H1 (cell line): Measurements from ENCODE around the gene ABCB11. TPM values are rescaled to one million over a fixed set of nuclear protein-coding genes. Genes with fewer than 3 reads are reported as not detected.

Source experiments
- CTCF ChIA-PET: fragments of 300-600 bp; sonication (Branson Sonifier 250); formaldehyde crosslinking; loops from one replicate; lab custom pipeline; 2021; ENCODE audit not compliant: partially characterized antibody; lab: Charles Lee
- POLR2A ChIA-PET: fragments of 300-600 bp; sonication (Branson Sonifier 250); formaldehyde crosslinking; loops from one replicate; lab custom pipeline; 2021; ENCODE audit warnings: inconsistent platforms; ENCODE audit not compliant: partially characterized antibody; lab: Charles Lee
- DNase-seq, 2 experiments: peaks; one replicate each; pipeline versions ENCODE4 v3.0.0 to v3.0.0-alpha.2; 2010 to 2022; ENCODE audit warnings: low spot score in 2 of 2, low read depth in 1 of 2, mixed read lengths in 1 of 2
- FAIRE-seq: peaks from 2 replicates; lab custom pipeline; 2011; peaks lifted over from hg19 to GRCh38; lab: Jason Lieb, UNC
- H2AFZ ChIP-seq: 2 replicates; pipeline ENCODE4 v1.8.1; 2012; ENCODE audit warnings: low read length, inconsistent platforms
- H2AK5ac ChIP-seq: 2 replicates; pipeline ENCODE4 v1.6.1; 2013; ENCODE audit warnings: low read depth, low read length
- H2BK120ac ChIP-seq: replicated peaks from 2 replicates; pipeline ENCODE3; 2013; ENCODE audit warnings: low read depth, low read length, inconsistent platforms
- H2BK12ac ChIP-seq: 2 replicates; pipeline ENCODE4 v1.6.1; 2013; ENCODE audit warnings: low read depth, low read length
- H2BK15ac ChIP-seq: 2 replicates; pipeline ENCODE4 v1.6.1; 2013; ENCODE audit warnings: low read length
- H2BK20ac ChIP-seq: 2 replicates; pipeline ENCODE4 v1.6.1; 2013; ENCODE audit warnings: low read length
- H2BK5ac ChIP-seq: 2 replicates; pipeline ENCODE4 v1.6.1; 2013; ENCODE audit warnings: low read depth, low read length
- H3K14ac ChIP-seq: 2 replicates; pipeline ENCODE4 v1.6.1; 2013; ENCODE audit warnings: inconsistent platforms; ENCODE audit not compliant: insufficient read length
- H3K18ac ChIP-seq: 2 replicates; pipeline ENCODE4 v1.6.1; 2013; ENCODE audit warnings: low read length; ENCODE audit errors: extremely low read depth
- H3K23ac ChIP-seq: 2 replicates; pipeline ENCODE4 v1.6.1; 2013; ENCODE audit warnings: inconsistent platforms; ENCODE audit not compliant: insufficient read length
- H3K23me2 ChIP-seq: 2 replicates; pipeline ENCODE4 v1.6.1; 2013; ENCODE audit warnings: low read depth, low read length
- H3K27ac ChIP-seq: 2 replicates; pipeline ENCODE4 v1.6.1; 2011; ENCODE audit warnings: low read depth, low read length, inconsistent platforms
- H3K27me3 ChIP-seq, 4 experiments: replicated peaks in 1 of 4; 1 replicate in 1 of 4; 2 replicates in 3 of 4; pipeline versions ENCODE4 v1.6.1 to v1.8.1; 2011 to 2013; ENCODE audit warnings: low read length in 3 of 4, mild to moderate bottlenecking in 3 of 4, inconsistent platforms in 2 of 4, mixed read lengths in 2 of 4, moderate library complexity in 1 of 4; ENCODE audit not compliant: control insufficient read depth in 3 of 4, insufficient read depth in 3 of 4; ENCODE audit errors: extremely low read depth in 1 of 4
- H3K36me3 ChIP-seq, 4 experiments: 2 replicates each; pipeline versions ENCODE4 v1.6.1 to v1.8.1; 2011 to 2013; ENCODE audit warnings: mild to moderate bottlenecking in 4 of 4, low read length in 3 of 4, moderate library complexity in 2 of 4, control low read depth in 1 of 4, inconsistent platforms in 1 of 4; ENCODE audit not compliant: insufficient read depth in 4 of 4, control insufficient read depth in 2 of 4
- H3K4ac ChIP-seq: replicated peaks from 2 replicates; pipeline ENCODE3; 2013; ENCODE audit warnings: low read length, low read depth, mixed read lengths, inconsistent platforms; ENCODE audit not compliant: insufficient read length
- H3K4me1 ChIP-seq, 4 experiments: replicated peaks in 1 of 4; 1 replicate in 1 of 4; 2 replicates in 3 of 4; pipeline versions ENCODE4 v1.6.1 to v1.8.1; 2011 to 2013; ENCODE audit warnings: low read length in 3 of 4, inconsistent platforms in 2 of 4, mixed read lengths in 1 of 4; ENCODE audit not compliant: insufficient read depth in 4 of 4, control insufficient read depth in 3 of 4
- H3K4me2 ChIP-seq, 2 experiments: 2 replicates each; pipeline versions ENCODE4 v1.6.1 to v1.8.1; 2011 to 2013; ENCODE audit warnings: low read depth in 2 of 2, low read length in 2 of 2, control low read depth in 1 of 2, inconsistent platforms in 1 of 2, mild to moderate bottlenecking in 1 of 2; ENCODE audit not compliant: insufficient read depth in 1 of 2
- H3K4me3 ChIP-seq, 4 experiments: fragments of 200-600, 300-600 bp in 1 of 4; sonication (generic), shearing (Covaris generic), sonication (Bioruptor Twin) in 1 of 4; 2 replicates each; pipeline versions ENCODE4 v1.5.1 to v1.8.1; 2011 to 2016; ENCODE audit warnings: low read length in 4 of 4, low read depth in 3 of 4, control low read depth in 2 of 4, inconsistent platforms in 2 of 4, mild to moderate bottlenecking in 2 of 4, mixed read lengths in 1 of 4, moderate library complexity in 1 of 4; ENCODE audit not compliant: insufficient read depth in 2 of 4; ENCODE audit errors: extremely low read depth in 1 of 4
- H3K56ac ChIP-seq: replicated peaks from 2 replicates; pipeline ENCODE3; 2013; ENCODE audit warnings: low read depth, mild to moderate bottlenecking, mixed read lengths, low read length, inconsistent platforms; ENCODE audit not compliant: insufficient read length
- H3K79me1 ChIP-seq: 2 replicates; pipeline ENCODE4 v1.6.1; 2013; ENCODE audit warnings: low read depth, low read length, control low read depth
- H3K79me2 ChIP-seq, 2 experiments: 2 replicates each; pipeline versions ENCODE4 v1.6.1 to v1.8.1; 2012 to 2013; ENCODE audit warnings: low read length in 2 of 2, mild to moderate bottlenecking in 2 of 2, inconsistent platforms in 1 of 2; ENCODE audit not compliant: insufficient read depth in 2 of 2, control insufficient read depth in 1 of 2
- H3K9ac ChIP-seq, 4 experiments: replicated peaks in 1 of 4; 1 replicate in 1 of 4; 2 replicates in 3 of 4; pipeline versions ENCODE4 v1.6.1 to v1.8.1; 2011 to 2013; ENCODE audit warnings: low read depth in 3 of 4, low read length in 3 of 4, control low read depth in 2 of 4, mild to moderate bottlenecking in 2 of 4, moderate library complexity in 2 of 4, inconsistent platforms in 1 of 4; ENCODE audit errors: extremely low read depth in 1 of 4
- H3K9me3 ChIP-seq, 2 experiments: 2 replicates each; pipeline versions ENCODE4 v1.6.1 to v1.8.1; 2012 to 2013; ENCODE audit warnings: mild to moderate bottlenecking in 2 of 2, moderate library complexity in 2 of 2, control low read depth in 1 of 2, inconsistent platforms in 1 of 2, low read depth in 1 of 2, low read length in 1 of 2, mixed read lengths in 1 of 2; ENCODE audit not compliant: insufficient read depth in 2 of 2
- H4K20me1 ChIP-seq, 2 experiments: replicated peaks in 1 of 2; 2 replicates each; pipeline versions ENCODE3 to v1.8.1; 2011 to 2013; ENCODE audit warnings: inconsistent platforms in 2 of 2, low read length in 2 of 2, mild to moderate bottlenecking in 1 of 2; ENCODE audit not compliant: insufficient read depth in 2 of 2, control insufficient read depth in 1 of 2
- H4K5ac ChIP-seq: 2 replicates; pipeline ENCODE4 v1.6.1; 2013; ENCODE audit warnings: low read length, low read depth, mixed read lengths, inconsistent platforms; ENCODE audit not compliant: insufficient read length
- H4K8ac ChIP-seq: 2 replicates; pipeline ENCODE4 v1.8.0; 2013; ENCODE audit warnings: mild to moderate bottlenecking, moderate library complexity, low read length, inconsistent platforms; ENCODE audit not compliant: insufficient read depth; ENCODE audit errors: extremely low read depth
- H4K91ac ChIP-seq: replicated peaks from 2 replicates; pipeline ENCODE3; 2013; ENCODE audit warnings: low read length, mixed read lengths, inconsistent platforms; ENCODE audit not compliant: insufficient read length
- ATF2 ChIP-seq: IDR thresholded peaks from 2 replicates; pipeline ENCODE4 v1.6.1; 2012; ENCODE audit warnings: low read length, inconsistent platforms
- CHD2 ChIP-seq: IDR thresholded peaks from 2 replicates; pipeline ENCODE4 v1.6.1; 2012; ENCODE audit warnings: low read length, improper control_type of control experiment
- CTBP2 ChIP-seq: IDR thresholded peaks from 2 replicates; pipeline ENCODE4 v1.7.0; 2011; ENCODE audit warnings: borderline replicate concordance, mild to moderate bottlenecking, moderate library complexity, mixed read lengths, low read length; ENCODE audit not compliant: insufficient read depth, insufficient read length
- FOSL1 ChIP-seq: IDR thresholded peaks from 2 replicates; pipeline ENCODE4 v1.6.1; 2011; ENCODE audit warnings: mild to moderate bottlenecking, low read depth, low read length, moderate library complexity; ENCODE audit not compliant: insufficient read depth
- GABPA ChIP-seq: IDR thresholded peaks from 2 replicates; pipeline ENCODE4 v1.6.1; 2011; ENCODE audit warnings: mild to moderate bottlenecking, low read length, moderate library complexity, borderline replicate concordance; ENCODE audit not compliant: insufficient read depth
- HDAC6 ChIP-seq: IDR thresholded peaks from one replicate; pipeline ENCODE4 v1.7.1; 2012; ENCODE audit warnings: low read depth, mild to moderate bottlenecking, inconsistent platforms, low read length, moderate library complexity
- KDM5A ChIP-seq: fragments of 200-600 bp; IDR thresholded peaks from 2 replicates; pipeline ENCODE4 v1.7.1; 2012; ENCODE audit warnings: mild to moderate bottlenecking, low read length, inconsistent platforms, mixed read lengths
- MAFK ChIP-seq: IDR thresholded peaks from 2 replicates; pipeline ENCODE4 v1.6.1; 2012; ENCODE audit warnings: low read depth, mild to moderate bottlenecking, improper control_type of control experiment, low read length
- SIX5 ChIP-seq: IDR thresholded peaks from 2 replicates; pipeline ENCODE4 v1.6.1; 2011; ENCODE audit warnings: mild to moderate bottlenecking, low read depth, low read length
- SP1 ChIP-seq: IDR thresholded peaks from 2 replicates; pipeline ENCODE4 v1.6.1; 2011; ENCODE audit warnings: low read depth, low read length
- SP4 ChIP-seq: IDR thresholded peaks from 2 replicates; pipeline ENCODE4 v1.6.1; 2012; ENCODE audit warnings: low read length, inconsistent platforms
- SUZ12 ChIP-seq: fragments of 200-600 bp; sonication (generic); IDR thresholded peaks from 2 replicates; pipeline ENCODE4 v1.6.1; 2012; ENCODE audit warnings: mild to moderate bottlenecking, inconsistent platforms, low read length, moderate library complexity, mixed read lengths
- WGBS, 2 experiments: shearing (Covaris generic) in 1 of 2; methylation state at CpG; one replicate each; pipeline versions ENCODE4 v1.1.6 to v1.1.7; 2013 to 2015; ENCODE audit warnings: low lambda C conversion rate in 2 of 2, mixed read lengths in 2 of 2, inconsistent platforms in 1 of 2, low coverage in 1 of 2, missing lambda C conversion rate in 1 of 2; ENCODE audit not compliant: insufficient replicate concordance in 2 of 2, insufficient coverage in 1 of 2, insufficient read length in 1 of 2; ENCODE audit errors: extremely low coverage in 1 of 2, missing lambda C conversion rate in 1 of 2; 5-methylcytosine and 5-hydroxymethylcytosine counted together
- polyA plus RNA-seq, 7 experiments: library from polyadenylated mRNA; depleted of rRNA in 3 of 7; stranded (reverse) in 5 of 7; unstranded in 2 of 7; fragments of >200 nt in 5 of 7; fragments of 200-250 nt in 2 of 7; gene quantifications; 1 replicate in 5 of 7; 2 replicates in 1 of 7; 4 replicates in 1 of 7; pipeline versions ENCODE4 v1.2.1 to v1.2.3, GENCODE V29; 2011 to 2013; ENCODE audit warnings: missing spikeins in 2 of 7, mixed read lengths in 2 of 7
- total RNA-seq: library from RNA; stranded (reverse); fragmentation: NEBNext Ultra II Directional; extraction: Animal tissue kit (Norgen Biotek cat#: 25700); gene quantifications from 2 replicates; pipeline ENCODE4 v1.2.1, GENCODE V29; 2021

Gene ABCB11
- total and polyA plus RNA-seq, 2 of the 8 experiments (the other 6 are each of a cell fraction or from before 2014, with no cell fraction given) = not detected

GRCh38 chr2:168928113-168928831, 102.9 kb downstream of the ABCB11 start:
- Histone ChIP-seq H3K4me2 (no peak overlapping the region), H3K4me1 (no peaks in the 10 kb centered on the region), H3K27ac (no peak overlapping the region), H3K23me2 (no peaks in the 10 kb centered on the region), H3K14ac (no peak overlapping the region), H2AK5ac (no peak overlapping the region), H2BK20ac (no peak overlapping the region), H2BK15ac (no peak overlapping the region), H2AFZ (no peak overlapping the region), H3K18ac (no peak overlapping the region), H3K79me1 (no peaks in the 10 kb centered on the region), H3K4me3 (no peak overlapping the region), H3K79me2 (no peaks in the 10 kb centered on the region), H4K20me1 (peaks cover 0 to 1% of the 10 kb centered on the region in 2 experiments), H4K8ac (no peak overlapping the region), H4K5ac (no peak overlapping the region), H2BK5ac (no peak overlapping the region), H3K27me3 (no peaks in the 10 kb centered on the region), H3K9ac (no peak overlapping the region), H3K4ac (no peak overlapping the region), H3K56ac (no peak overlapping the region), H4K91ac (no peak overlapping the region), H3K9me3 (no peaks in the 10 kb centered on the region), H3K23ac (no peak overlapping the region), H3K36me3 (no peaks in the 10 kb centered on the region), H2BK12ac (no peak overlapping the region), H2BK120ac (no peak overlapping the region)
- CTCF ChIA-PET = no interaction called here
- POLR2A ChIA-PET = no interaction called here
- 94% methylated on average over 3 of the region's 3 CpGs; no CpG with 5 or more reads in 1 of the 2 experiments for WGBS, 2 experiments
- DNase-seq (no peak), FAIRE-seq (no peak)
- TF ChIP-seq KDM5A (no peak), SP1 (no peak), FOSL1 (no peak), MAFK (no peak), SP4 (no peak), GABPA (no peak), SIX5 (no peak), SUZ12 (no peak), CHD2 (no peak), ATF2 (no peak), CTBP2 (no peak), HDAC6 (no peak)
